Vagina (tissue), 2 donors: ENCODE data around the gene SYCP2L.

Experiments
- POLR2A ChIP-seq, 2 donors: fragments of 450-650 bp; IDR thresholded peaks; one replicate each; pipeline ENCODE4 v1.6.1; 2017; ENCODE audit warnings: antibody characterized with exemption in 2 of 2, mild to moderate bottlenecking in 2 of 2, moderate library complexity in 2 of 2
- POLR2AphosphoS5 ChIP-seq, 2 donors: sonication (generic); formaldehyde crosslinking; IDR thresholded peaks; one replicate each; pipeline ENCODE4 v1.9.0; 2017; ENCODE audit warnings: antibody characterized with exemption in 2 of 2, mild to moderate bottlenecking in 2 of 2, low read depth in 1 of 2; ENCODE audit not compliant: insufficient read depth in 1 of 2
- TF ChIP-seq, protein P1 (sequence below), 3 experiments: fragments of 450-650 bp in 2 of 3; fragments of 200-600 bp in 1 of 3; sonication (generic) in 1 of 3; IDR thresholded peaks; one replicate each; pipeline ENCODE4 v1.5.1; 2017 to 2019; ENCODE audit warnings: antibody characterized with exemption in 3 of 3, mild to moderate bottlenecking in 2 of 3, moderate library complexity in 2 of 3

DNA sequence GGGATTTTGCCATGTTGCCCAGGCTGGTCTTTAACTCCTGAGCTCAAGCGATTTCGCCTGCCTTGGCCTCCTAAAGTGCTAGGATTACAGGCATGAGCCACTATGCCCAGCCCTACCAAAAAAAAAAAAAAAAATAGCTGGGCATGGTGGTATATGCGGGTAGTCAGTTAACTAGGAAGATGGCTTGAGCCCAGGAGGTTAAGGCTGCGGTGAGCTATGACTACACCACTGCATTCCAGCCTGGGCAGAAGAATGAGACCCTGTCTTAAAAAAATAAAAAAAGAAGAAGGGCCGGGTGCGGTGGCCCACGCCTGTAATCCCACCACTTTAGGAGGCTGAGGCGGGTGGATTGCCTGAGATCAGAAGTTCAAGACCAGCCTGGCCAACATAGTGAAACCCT is 107.0 kb downstream of the SYCP2L start:
- TF ChIP-seq POLR2AphosphoS5 (IDR thresholded peaks at IDR 0.05; ENCODE audit: insufficient read depth in 1 of 2, low read depth in 1 of 2) (no peak), POLR2A (IDR thresholded peaks at IDR 0.05) (no peak)
- TF ChIP-seq, protein P1, sequence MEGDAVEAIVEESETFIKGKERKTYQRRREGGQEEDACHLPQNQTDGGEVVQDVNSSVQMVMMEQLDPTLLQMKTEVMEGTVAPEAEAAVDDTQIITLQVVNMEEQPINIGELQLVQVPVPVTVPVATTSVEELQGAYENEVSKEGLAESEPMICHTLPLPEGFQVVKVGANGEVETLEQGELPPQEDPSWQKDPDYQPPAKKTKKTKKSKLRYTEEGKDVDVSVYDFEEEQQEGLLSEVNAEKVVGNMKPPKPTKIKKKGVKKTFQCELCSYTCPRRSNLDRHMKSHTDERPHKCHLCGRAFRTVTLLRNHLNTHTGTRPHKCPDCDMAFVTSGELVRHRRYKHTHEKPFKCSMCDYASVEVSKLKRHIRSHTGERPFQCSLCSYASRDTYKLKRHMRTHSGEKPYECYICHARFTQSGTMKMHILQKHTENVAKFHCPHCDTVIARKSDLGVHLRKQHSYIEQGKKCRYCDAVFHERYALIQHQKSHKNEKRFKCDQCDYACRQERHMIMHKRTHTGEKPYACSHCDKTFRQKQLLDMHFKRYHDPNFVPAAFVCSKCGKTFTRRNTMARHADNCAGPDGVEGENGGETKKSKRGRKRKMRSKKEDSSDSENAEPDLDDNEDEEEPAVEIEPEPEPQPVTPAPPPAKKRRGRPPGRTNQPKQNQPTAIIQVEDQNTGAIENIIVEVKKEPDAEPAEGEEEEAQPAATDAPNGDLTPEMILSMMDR (IDR thresholded peaks at IDR 0.05), result no peak
